HG02870 (cell line): ENCODE results near the gene BCL11B.

Source experiments
- ATAC-seq: cut with Tn5 transposase; IDR thresholded peaks from one replicate; pipeline ENCODE4 v1.9.1; 2021; ENCODE audit warnings: mild to moderate bottlenecking, moderate library complexity; ENCODE audit not compliant: unreplicated experiment

BCL11B gene

GRCh38 chr14:99226687-99227086, 45.3 kb downstream of the BCL11B start:
- no peak for ATAC-seq

GRCh38 chr14:99225436-99226203, 46.4 kb downstream of the BCL11B start:
- no peak for ATAC-seq

- ATAC-seq, result no peak
These were observed 47.0 kb downstream of the BCL11B start for GRCh38 chr14:99224948-99225347.

GRCh38 chr14:99224116-99224910, 47.7 kb downstream of the BCL11B start:
- ATAC-seq, result no peak

- ATAC-seq, result no peak
These were observed 50.6 kb downstream of the BCL11B start for GRCh38 chr14:99221445-99221844.

GRCh38 chr14:99217066-99217955, 54.7 kb downstream of the BCL11B start:
- ATAC-seq, result no peak

- no peak for ATAC-seq
These were observed 55.8 kb downstream of the BCL11B start for GRCh38 chr14:99216191-99216590.

DNA sequence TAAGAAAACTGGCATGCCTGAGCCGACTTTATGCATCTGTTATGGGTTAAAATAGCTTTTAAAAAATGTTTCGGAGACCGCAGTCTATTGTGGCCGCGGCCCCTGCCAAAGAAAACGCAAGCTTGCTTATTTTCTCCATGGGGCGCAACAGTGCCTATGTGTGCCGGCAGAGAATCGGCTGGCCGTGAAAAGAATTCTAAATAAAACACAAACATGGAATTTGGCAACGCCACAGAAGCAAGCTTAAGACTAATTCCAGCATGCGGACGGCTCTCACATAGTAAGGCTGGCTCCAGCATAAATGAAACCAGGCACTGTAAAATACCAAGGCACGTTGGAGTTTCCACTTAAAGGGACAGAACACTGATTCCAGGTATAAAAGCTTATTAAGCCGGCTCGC, 56.7 kb downstream of the BCL11B start:
- ATAC-seq, result no peak

- ATAC-seq, result no peak
These were observed 57.3 kb downstream of the BCL11B start for GRCh38 chr14:99214701-99215100.

GRCh38 chr14:99213527-99213971, 58.4 kb downstream of the BCL11B start:
- ATAC-seq, result no peak

GRCh38 chr14:99213101-99213500, 58.9 kb downstream of the BCL11B start:
- ATAC-seq, result no peak

DNA sequence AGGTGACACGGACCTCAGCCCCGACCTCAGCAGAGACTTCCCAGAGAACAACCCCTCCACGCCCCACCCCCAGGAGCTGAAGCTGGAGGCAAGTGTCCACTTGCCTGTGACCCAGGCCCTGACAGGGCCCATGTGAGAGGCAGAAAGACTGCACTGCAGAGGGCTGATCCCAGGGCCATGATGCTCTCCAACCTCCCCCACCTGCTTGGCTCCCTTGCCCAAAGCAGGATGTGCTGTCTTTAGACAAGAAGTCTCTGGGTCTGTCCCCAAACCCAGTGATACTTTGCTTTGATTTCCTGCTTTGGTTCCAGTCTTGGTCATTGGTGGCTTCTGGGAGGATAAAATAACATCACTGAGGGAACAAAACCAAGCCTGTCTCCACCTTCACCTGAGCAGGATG, 59.4 kb downstream of the BCL11B start:
- no peak for ATAC-seq

GRCh38 chr14:99212199-99212598, 59.8 kb downstream of the BCL11B start:
- ATAC-seq, result no peak

- ATAC-seq, result no peak
These were observed 60.6 kb downstream of the BCL11B start for GRCh38 chr14:99211410-99211809.

GRCh38 chr14:99210333-99210732, 61.7 kb downstream of the BCL11B start:
- ATAC-seq, result no peak

GRCh38 chr14:99209409-99209808, 62.6 kb downstream of the BCL11B start:
- no peak for ATAC-seq

DNA sequence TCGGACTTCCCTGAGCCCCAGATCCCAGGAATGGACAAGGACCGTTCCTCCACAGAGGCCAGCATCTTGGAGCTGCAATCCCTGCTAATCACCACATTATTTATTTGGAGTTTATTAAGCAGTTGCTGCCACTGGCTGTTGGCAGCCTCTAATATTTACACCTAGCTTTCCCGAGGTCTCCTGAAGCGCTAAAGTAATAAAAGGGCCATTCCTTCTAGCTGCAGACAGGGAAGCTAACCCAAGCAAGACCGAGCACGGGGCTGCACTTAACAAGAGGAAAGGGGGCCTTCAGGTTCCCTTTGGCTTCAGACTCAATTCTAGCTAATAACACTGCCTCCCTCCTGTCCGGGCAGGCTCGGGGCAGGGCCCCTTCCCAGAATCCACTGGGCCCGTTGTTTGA, 63.7 kb downstream of the BCL11B start:
- no peak for ATAC-seq

GRCh38 chr14:99207456-99207855, 64.5 kb downstream of the BCL11B start:
- ATAC-seq, result no peak

- no peak for ATAC-seq
These were observed 65.9 kb downstream of the BCL11B start for GRCh38 chr14:99206090-99206489.

- ATAC-seq, result no peak
These were observed 66.8 kb downstream of the BCL11B start for GRCh38 chr14:99205086-99205688.

DNA sequence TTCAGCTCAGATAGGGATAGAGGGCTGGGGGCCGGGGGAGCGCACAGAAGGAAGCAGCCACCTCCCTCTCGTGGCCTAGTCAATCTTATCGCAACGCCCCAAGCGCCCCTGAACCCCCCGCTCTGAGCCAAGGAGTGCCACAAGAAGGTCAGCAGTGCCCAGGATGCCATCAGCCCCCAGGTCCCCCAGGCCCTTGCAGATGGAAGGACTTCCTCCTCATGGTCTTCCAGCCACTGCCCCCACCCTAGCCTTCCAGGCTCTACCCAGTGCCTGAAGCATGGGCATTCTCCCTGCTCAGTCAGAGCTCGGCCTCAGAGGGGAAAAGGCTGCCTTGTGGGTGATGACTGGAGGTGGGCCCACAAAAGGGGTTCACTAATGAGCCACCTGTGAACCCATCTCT, 68.2 kb downstream of the BCL11B start:
- ATAC-seq, result no peak
